IPS-15b (cell line): ENCODE data around the gene MCMBP.
"Not testable (repeated sequence)": the region's sequence is repeated elsewhere in the genome, so short reads cannot be mapped to it uniquely, and the experiment has no call there.

Experiments
- H3K27me3 ChIP-seq: one replicate; pipeline ENCODE4 v1.6.1; 2013; ENCODE audit warnings: low read length; ENCODE audit not compliant: control insufficient read depth, insufficient read depth
- H3K36me3 ChIP-seq: one replicate; pipeline ENCODE4 v1.6.1; 2013; ENCODE audit warnings: low read length; ENCODE audit not compliant: control insufficient read depth, insufficient read depth
- H3K4me1 ChIP-seq: one replicate; pipeline ENCODE4 v1.6.1; 2013; ENCODE audit warnings: mild to moderate bottlenecking, low read length; ENCODE audit not compliant: control insufficient read depth, insufficient read depth
- H3K4me3 ChIP-seq: one replicate; pipeline ENCODE4 v1.5.1; 2013; ENCODE audit warnings: low read depth, low read length
- H3K9ac ChIP-seq: one replicate; pipeline ENCODE4 v1.6.1; 2013; ENCODE audit warnings: low read depth, mild to moderate bottlenecking, low read length
- H3K9me3 ChIP-seq: one replicate; pipeline ENCODE4 v1.6.1; 2013; ENCODE audit warnings: mild to moderate bottlenecking, low read length; ENCODE audit not compliant: control insufficient read depth, insufficient read depth

The MCMBP gene

DNA sequence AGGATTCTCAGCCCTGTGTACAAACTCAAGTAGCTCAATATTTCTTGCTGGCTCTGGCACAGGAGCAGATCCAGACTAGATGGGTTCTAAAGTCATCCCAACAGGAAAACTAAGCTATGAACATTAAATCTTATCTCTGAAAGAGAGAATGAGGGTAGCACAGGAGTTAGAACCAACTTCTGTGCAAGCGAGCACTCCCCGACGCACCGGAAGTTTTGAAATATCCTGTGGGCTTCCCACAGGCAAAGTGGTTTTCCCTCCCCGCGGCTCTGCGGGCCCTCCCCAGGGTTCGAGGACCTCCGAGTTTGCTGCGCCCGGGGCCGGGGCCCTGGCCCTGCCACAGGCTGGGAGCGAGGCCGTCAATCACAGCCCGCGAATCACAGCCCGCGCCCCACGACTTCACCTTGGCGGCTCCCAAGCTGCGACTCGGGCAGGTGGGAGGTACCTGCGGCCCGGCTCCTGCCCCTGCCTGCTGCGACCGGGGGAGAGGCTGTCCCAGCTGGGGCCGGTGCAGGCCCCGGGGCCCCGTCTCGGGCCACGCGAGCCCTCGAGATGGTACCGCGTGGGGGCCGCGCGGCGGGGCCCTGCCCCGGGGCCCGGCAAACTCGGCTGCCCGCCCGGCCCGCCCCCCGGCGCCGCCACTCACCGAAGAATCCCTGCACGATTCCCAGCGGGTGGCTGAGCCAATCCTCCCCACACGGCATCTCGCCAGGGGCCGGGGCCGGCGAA is 598 bp downstream of the MCMBP start:
- peak overlapping the region; percentile 73 for H3K4me3 ChIP-seq
- H3K9me3 ChIP-seq, result no peaks in the 10 kb centered on the region
- H3K4me1 ChIP-seq, result peaks cover 4% of the 10 kb centered on the region
- H3K9ac ChIP-seq, result peak overlapping the region; percentile 70
- H3K36me3 ChIP-seq, result no peaks in the 10 kb centered on the region
- H3K27me3 ChIP-seq, result no peaks in the 10 kb centered on the region

DNA sequence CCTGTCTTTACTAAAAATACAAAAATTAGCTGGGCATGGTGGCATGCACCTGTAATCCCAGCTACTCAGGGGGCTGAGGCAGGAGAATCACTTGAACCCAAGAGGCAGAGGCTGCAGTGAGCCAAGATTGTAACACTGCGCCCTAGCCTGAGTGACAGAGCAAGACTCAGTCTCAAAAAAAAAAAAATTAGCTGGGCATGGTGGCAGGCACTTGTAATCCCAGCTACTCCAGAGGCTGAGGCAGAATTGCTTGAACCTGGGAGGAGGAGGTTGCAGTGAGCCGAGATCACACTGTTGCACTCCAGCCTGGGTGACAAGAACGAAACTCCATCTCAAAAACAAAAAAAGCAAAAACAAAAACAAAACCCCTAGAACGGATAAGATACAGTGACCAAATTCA is 3.2 kb downstream of the MCMBP start:
- H3K9me3 ChIP-seq, H3K4me1 ChIP-seq, H3K9ac ChIP-seq, H3K4me3 ChIP-seq, H3K27me3 ChIP-seq, H3K36me3 ChIP-seq: not testable (repeated sequence)

DNA sequence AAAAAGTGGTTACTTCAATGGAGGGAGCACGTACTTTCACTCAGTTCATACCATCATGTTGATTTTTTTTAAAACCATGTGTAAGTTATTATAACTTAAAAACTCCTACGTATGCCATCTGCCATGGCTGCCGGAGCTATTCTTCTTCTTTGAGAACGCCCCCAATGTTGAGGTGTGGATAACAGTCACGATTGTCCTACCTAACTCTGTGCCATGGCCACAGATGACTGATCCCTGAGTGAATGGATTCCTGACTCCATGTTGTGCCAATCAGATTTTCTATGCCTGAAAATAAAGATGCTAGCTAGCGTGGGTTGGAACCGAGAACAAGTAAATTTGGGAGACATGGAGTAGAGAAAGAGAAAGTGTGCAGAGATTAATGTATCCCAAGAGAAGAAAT is 5.3 kb downstream of the MCMBP start:
- no peaks in the 10 kb centered on the region for H3K4me1 ChIP-seq
- H3K9me3 ChIP-seq, result no peaks in the 10 kb centered on the region
- H3K9ac ChIP-seq, result no peak overlapping the region
- no peaks in the 10 kb centered on the region for H3K36me3 ChIP-seq
- H3K4me3 ChIP-seq, result no peak overlapping the region
- H3K27me3 ChIP-seq, result no peaks in the 10 kb centered on the region

DNA sequence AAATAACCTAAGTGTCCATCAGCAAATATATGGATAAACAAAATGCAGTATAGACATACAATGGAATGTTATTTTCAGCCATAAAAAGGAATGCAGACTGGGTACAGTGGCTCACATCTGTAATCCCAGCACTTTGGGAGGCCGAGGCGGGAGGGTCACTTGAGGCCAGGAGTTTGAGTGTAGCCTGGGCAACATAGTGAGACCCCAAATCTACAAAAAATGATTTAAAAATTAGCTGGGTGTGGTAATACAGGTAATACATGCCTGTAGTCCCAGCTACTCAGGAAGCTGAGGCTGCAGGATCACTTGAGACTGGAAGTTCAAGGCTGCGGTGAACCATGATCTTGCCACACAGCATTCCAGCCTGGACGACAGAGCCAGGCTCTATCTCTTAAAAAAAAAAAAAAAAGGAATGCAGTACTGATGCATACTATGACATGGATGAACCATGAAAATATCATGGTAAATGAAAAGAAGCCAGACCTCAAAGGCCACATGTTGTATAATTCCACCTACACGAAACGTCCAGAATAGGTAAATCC is 6.9 kb downstream of the MCMBP start:
- Histone ChIP-seq H3K9ac (no peak overlapping the region), H3K9me3 (no peaks in the 10 kb centered on the region), H3K36me3 (no peaks in the 10 kb centered on the region), H3K27me3 (no peaks in the 10 kb centered on the region), H3K4me3 (no peak overlapping the region), H3K4me1 (peaks cover 3% of the 10 kb centered on the region)

DNA sequence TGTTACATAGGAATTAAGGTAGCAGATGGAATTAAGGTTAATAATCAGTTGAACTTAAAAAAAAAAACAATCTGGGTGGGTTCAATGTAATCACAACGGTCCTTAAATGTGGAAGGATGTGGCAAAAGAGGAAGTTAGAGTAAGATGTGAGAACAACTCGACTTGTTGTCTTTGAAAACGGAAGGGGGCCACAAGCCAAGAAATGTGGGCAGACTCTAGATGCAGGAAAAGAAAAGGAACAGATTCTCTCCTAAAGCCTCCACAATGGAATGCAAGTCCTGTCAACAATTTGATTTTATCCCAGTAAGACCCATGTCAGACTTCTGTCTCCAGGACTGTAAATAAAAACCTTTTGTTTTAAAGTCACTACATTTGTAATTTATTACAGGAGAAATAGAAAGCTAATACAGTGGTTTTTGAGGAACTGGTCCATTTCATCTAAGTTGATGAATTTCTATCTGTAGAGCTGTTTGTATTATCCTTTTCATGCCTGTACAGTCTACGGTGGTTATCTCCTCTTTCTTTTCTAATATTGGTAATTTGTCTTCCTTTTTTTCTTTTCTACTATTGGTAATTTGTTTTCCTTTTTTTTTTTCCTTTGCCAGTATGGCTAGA is 8.6 kb downstream of the MCMBP start:
- H3K27me3 ChIP-seq, result no peaks in the 10 kb centered on the region
- H3K9me3 ChIP-seq, result no peaks in the 10 kb centered on the region
- H3K36me3 ChIP-seq, result no peaks in the 10 kb centered on the region
- H3K4me1 ChIP-seq, result peaks cover 5% of the 10 kb centered on the region
- no peak overlapping the region for H3K4me3 ChIP-seq
- H3K9ac ChIP-seq, result no peak overlapping the region

DNA sequence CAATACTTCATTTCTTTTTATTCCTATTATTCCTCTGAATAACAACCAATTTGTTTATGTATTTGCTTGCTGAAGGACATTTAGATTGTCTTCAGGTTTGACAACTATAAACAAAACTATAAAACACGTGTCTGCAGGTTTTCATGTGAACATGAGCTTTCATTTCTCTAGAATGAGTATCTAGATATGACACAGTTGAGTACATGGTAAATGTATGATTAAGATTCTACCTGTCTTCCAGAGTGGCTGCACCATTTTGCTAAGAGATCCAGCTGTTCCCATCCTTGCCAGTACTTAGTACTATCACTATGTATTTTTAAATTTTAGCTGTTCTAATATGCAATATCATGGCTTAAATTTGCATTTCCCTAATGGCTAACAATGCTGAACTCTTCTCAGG is 10.1 kb downstream of the MCMBP start:
- peaks cover 4% of the 10 kb centered on the region for H3K36me3 ChIP-seq
- no peaks in the 10 kb centered on the region for H3K27me3 ChIP-seq
- H3K4me1 ChIP-seq, result peaks cover 5% of the 10 kb centered on the region
- H3K4me3 ChIP-seq, result no peak overlapping the region
- H3K9me3 ChIP-seq, result no peaks in the 10 kb centered on the region
- no peak overlapping the region for H3K9ac ChIP-seq

DNA sequence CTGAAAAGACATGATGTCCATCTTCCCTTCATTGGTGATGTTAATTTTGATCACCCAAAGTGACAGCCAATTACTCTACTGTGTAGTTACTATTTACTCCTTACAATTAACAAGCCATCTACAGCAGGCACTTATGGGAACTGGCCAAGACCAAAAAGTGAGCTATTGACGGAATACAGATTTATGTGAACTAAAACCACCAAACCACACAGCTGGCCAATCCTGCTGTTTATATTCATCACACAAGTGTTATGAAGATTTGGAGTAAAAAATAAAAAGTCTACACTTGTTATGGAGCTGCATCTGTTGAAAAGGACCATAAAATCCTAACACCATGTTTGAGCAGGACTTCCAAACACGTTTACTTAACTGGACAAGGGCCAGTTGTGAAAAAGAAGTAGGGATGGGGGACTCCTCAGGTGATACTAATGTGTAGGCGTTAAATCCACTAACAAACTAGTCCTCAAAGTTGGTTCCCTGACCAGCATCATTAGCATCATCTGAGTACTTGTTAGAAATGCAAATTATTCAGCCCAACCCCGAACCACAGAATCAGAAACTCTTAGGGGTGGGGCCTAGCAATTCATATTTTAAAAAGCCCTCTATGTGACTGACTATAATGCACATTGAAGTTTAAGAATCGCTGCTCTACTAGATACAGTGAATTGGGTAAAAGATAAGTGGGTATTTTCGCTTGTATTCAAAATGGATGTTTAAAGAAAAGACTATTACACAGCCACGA is 11.6 kb downstream of the MCMBP start:
- no peak overlapping the region for H3K9ac ChIP-seq
- no peaks in the 10 kb centered on the region for H3K9me3 ChIP-seq
- H3K27me3 ChIP-seq, result no peaks in the 10 kb centered on the region
- no peak overlapping the region for H3K4me3 ChIP-seq
- H3K4me1 ChIP-seq, result peaks cover 5% of the 10 kb centered on the region
- H3K36me3 ChIP-seq, result peaks cover 4% of the 10 kb centered on the region

DNA sequence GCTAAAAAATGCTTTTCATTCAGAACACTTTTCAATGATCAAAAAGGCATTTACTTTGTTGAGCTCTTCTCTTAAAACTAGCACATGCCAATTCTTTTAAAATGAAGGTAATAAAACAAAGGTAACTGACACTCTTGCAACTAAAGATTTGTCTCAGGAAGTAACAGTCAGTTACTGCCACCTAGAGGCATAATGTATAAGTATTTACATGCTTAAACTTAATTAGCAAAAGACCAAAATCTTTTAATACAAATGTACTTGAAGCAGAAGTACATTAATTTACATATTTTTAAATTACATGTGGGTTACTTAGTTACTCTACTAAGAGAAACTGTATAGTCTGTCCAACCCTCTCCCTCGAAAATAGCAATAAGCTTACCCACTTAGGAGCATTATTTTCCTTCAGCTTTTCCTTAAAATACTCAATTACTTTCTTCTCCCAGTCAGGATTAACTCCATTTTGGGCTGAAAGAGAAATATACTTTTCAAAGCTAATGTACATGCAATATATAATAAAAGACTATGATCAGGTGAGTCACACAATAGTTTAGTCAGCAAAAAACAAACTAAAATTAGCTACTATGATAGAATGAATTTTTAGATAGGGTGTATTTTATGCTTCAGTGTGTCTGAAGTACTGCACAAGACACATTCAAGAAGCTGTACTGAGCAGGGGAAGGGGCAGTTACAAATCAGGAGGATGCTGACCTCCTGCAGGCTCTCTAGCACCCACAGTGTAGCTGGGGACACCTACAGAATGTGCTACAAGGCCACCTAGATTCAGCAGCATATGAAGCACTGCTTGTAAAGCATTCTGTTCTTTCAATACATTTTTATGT is 13.0 kb downstream of the MCMBP start:
- Histone ChIP-seq H3K27me3 (no peaks in the 10 kb centered on the region), H3K4me3 (no peak overlapping the region), H3K36me3 (peaks cover 4% of the 10 kb centered on the region), H3K9me3 (no peaks in the 10 kb centered on the region), H3K9ac (no peak overlapping the region), H3K4me1 (peaks cover 5% of the 10 kb centered on the region)

DNA sequence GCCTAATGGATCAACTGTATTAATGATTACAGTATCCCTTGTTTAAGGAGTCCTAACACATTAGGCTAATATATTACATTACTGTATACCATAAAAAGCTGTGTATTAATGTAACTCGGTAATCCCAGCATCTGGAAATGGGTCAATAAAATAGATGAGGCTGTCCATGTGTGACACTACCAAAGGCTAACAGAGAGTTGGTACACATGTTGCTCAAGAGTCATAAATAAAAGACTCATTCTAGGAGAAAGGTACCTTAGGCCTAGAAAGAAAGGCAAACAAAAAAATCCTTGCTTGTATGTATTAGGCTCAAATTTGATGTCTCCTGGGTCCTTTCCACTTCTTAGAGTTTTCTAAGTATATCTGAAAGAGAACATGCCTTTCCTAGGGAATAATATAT is 14.6 kb downstream of the MCMBP start:
- H3K4me1 ChIP-seq, result peaks cover 5% of the 10 kb centered on the region
- H3K36me3 ChIP-seq, result peaks cover 9% of the 10 kb centered on the region
- H3K9ac ChIP-seq, result no peak overlapping the region
- H3K9me3 ChIP-seq, result no peaks in the 10 kb centered on the region
- no peaks in the 10 kb centered on the region for H3K27me3 ChIP-seq
- H3K4me3 ChIP-seq, result no peak overlapping the region

DNA sequence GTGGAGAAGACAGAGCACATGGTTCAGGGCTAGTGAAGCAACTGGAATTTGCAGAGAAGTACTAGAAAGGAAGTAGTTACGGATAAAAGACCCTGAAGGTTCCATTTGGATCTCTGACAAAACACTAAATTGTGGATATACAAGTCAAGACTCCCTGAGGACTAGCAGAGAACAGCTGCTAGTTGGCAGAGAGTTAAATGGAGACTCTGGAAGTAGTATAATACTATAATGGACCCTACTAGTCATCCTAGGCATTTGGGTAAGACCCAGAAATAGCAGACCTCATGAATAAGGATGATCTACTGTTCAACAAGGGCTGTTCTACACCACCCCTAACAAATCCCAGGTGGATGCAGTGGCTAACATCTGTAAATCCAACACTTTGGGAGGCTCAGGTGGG is 19.1 kb downstream of the MCMBP start:
- no peaks in the 10 kb centered on the region for H3K4me1 ChIP-seq
- peaks cover 11% of the 10 kb centered on the region for H3K36me3 ChIP-seq
- H3K9me3 ChIP-seq, result no peaks in the 10 kb centered on the region
- no peak overlapping the region for H3K4me3 ChIP-seq
- H3K27me3 ChIP-seq, result no peaks in the 10 kb centered on the region
- H3K9ac ChIP-seq, result no peak overlapping the region

DNA sequence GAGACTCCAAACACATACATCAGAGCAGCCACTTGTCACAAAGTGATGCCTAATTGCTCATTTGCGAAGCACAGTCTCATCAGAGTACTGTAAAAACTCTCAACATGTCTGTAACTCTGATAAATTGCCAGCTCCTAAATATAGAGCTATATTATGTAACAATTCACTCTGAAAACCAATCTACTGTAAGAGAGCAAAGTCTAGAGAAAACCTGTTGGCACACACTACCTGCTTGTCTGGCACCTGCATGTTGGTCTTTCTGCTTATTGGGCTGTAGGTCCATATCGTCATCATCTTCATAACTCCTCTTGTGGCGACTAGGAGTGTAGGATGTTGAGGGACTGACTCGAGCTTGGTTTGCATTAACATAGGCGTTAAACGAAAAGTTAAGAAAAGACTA is 19.8 kb downstream of the MCMBP start:
- Histone ChIP-seq H3K9ac (no peak overlapping the region), H3K4me3 (no peak overlapping the region), H3K27me3 (no peaks in the 10 kb centered on the region), H3K36me3 (peaks cover 12% of the 10 kb centered on the region), H3K4me1 (no peaks in the 10 kb centered on the region), H3K9me3 (no peaks in the 10 kb centered on the region)
